ENCODE data around the gene GRID1.

- no peak for TF ChIP-seq CTCF (IDR thresholded peaks at IDR 0.05)
- TF ChIP-seq POLR2A (IDR thresholded peaks at IDR 0.05) = no peak
Measured at GRCh38 chr10:86257683-86258082, 108.9 kb downstream of the GRID1 start.

All from thyroid gland (tissue), 4 donors.